CD1c-positive myeloid dendritic cell (primary cell): ENCODE results near the gene PBXIP1.

Experiments used
- DNase-seq: peaks from one replicate; pipeline ENCODE4 v3.0.0-alpha.2; 2016; ENCODE audit errors: extremely low spot score

The PBXIP1 gene

GRCh38 chr1:154972517-154973343 is 16.8 kb upstream of the PBXIP1 start:
- DNase-seq: no peak

GRCh38 chr1:154972213-154972516 is 16.3 kb upstream of the PBXIP1 start:
- no peak for DNase-seq

- DNase-seq: peak; percentile 65
These were observed 15.6 kb upstream of the PBXIP1 start for GRCh38 chr1:154971341-154971998.

- peak; percentile 58 for DNase-seq
These were observed 14.9 kb upstream of the PBXIP1 start, which contains the start of gene SHC1 for GRCh38 chr1:154970631-154971340. Gene SHC1, minus strand, starts transcription at chr1:154970747. Its CDS starts 221 bp downstream, at chr1:154970526.

DNA sequence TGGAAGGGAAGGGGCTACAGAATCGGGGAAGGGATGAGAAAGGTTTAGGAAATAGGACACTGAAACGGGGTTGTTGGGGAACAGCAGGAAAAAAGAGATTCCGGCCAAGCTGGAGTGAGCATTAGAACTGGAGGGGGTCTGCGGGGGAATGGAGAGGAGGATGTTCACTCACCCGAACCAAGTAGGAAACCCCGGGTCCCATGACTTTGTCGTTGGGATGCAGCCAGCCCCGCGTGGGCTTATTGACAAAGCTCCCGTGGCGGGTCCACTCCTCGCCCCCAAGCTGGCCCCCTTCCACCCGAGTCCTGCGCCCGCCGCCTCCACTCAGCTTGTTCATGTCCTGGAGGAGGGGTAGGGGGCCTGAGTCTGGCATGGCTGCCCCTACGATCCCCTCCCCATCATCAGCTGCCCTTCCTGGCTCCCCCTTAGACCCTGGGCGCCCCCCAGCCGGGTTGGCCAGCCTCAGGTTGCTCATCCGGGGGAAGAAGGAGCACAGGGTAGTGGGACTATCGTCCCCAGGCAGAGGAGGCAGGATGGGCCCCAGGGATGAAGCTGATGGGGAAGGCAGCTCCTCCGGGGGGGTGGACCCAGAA is 14.1 kb upstream of the PBXIP1 start:
- no peak for DNase-seq

DNA sequence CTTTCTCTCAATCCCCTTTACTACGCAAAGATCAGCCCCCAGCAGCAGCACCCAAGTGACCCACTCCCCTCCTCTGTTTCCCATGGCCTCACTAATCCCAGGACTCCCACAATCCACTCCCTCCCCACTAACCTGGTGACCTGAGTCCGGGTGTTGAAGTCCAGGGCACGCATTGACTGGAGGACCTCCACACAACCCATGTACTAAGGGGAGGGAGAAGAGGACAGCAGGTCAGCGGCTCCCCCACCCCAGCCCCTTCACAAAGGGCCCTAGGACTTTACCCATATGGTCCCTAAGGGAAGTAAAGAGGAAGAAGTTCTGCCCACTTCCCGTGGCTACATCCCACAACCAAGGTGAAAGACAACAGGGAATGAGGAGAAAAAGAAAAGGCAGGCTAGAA is 13.3 kb upstream of the PBXIP1 start:
- DNase-seq: no peak

DNA sequence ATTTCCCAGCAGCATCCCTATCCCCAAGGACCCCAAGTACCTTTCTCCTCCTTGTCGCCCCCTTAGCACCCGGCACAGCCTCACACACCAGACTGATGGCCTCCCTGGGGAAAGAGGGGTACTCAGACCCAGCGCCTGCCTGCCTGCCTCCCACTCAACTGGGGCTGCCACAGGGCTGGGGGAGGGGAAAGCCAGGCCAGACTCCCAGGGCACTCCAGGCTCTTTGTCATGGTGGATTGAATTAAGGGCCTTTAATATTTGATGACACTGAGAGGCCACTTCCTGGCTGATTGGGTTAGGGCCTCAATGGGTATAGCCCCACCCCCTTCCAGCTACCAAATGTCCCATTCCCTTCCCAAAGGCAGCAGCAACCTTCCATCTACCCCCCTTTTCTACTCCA is 12.8 kb upstream of the PBXIP1 start:
- no peak for DNase-seq

DNA sequence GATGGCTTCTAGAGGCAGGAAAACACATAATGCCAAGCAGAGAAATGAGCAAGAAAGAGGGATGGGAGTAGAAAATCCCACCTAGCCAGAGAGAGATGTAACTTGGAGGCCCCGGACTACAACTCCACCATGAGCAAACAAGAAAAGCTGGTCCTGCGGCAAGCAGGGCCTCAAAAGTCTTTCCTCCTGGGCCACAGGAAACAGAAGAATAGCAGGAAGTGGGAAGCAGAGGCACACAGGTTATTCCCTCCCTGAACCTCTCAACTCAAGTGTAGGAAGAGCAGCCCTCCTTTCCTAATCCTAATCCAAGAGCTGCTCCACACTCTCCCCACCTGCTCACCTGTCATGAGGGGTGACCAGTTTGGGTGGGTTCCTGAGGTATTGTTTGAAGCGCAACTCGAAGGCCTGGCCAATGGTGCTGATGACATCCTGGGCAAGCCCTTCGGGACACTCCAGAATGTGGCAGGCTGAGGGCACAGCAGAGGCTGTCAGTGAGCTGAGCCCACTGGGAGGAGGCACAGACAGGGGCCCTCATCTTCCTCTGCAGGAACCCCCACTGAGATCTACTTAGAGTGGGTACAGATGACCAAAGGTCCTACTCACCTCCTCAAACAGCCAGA is 11.5 kb upstream of the PBXIP1 start:
- DNase-seq: no peak

DNA sequence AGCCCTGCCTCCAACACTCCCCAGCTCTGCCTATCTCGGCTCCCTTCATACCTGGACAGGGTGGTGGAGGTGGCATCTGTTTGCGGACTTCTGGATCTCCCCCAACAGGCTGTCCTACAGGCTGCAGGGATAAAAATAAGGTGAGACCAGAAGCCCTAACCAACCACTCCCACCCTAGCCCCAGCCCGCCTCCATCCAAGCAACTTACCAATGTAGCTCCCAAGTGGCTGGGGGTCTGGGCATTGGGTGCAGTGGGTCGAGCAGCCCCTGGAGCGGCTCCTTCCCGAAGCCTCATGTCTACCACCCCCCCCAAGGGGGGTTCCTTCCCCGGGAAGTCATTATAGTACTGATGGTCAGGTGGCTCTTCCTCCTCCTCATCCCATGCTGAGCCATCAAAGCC is 10.2 kb upstream of the PBXIP1 start:
- no peak for DNase-seq

- no peak for DNase-seq
These were observed 8.5 kb upstream of the PBXIP1 start for GRCh38 chr1:154964359-154964758.

DNA sequence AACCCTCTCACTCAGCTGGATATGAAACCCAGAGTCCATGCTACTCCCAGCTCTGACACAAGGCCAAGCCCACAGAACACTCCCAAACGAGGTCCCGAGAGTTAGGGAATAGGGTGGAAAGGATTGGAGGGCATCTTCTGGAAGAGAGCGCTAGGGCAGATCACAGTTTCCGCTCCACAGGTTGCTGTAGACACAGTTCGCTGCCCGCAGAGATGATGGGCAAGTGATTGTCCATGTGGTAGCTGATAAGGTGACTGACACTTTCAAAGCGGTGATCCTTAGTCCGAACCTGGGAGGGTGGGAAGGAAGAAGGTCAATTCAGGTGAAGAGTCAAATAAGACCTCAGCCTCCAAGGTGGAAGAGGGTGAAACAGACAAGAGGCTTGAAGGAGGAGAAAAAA is 7.7 kb upstream of the PBXIP1 start:
- DNase-seq: no peak

GRCh38 chr1:154962795-154963330 is 7.0 kb upstream of the PBXIP1 start:
- DNase-seq: no peak

DNA sequence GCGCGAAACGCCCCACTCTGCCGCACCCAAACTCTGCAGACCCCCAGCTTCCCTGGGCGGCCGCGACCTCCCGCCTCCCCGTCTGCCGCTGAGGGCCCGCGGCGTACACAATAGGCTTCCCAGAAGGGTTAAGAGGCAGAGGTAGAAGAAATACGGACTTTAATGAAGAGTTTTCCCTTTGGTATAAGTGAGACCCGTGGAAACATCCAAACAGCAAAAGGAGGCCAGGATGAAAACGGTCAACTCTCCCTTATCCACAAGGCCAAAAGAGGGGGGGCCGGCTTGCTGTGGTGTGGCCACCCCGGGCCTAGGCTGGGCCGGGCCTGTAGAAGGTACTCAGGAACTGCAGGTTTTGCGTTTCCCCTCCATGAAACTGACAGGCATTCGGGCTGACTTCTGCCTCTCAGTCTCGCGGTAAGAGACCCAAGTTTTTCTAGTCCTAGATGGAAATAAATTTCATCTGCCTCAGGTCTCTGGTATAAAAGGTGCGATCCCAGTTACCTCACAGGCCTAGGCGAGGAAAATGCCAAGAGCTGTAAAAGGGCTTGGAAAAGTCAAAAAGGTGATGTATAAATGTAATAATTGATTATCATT is 6.4 kb upstream of the PBXIP1 start:
- DNase-seq: no peak

DNA sequence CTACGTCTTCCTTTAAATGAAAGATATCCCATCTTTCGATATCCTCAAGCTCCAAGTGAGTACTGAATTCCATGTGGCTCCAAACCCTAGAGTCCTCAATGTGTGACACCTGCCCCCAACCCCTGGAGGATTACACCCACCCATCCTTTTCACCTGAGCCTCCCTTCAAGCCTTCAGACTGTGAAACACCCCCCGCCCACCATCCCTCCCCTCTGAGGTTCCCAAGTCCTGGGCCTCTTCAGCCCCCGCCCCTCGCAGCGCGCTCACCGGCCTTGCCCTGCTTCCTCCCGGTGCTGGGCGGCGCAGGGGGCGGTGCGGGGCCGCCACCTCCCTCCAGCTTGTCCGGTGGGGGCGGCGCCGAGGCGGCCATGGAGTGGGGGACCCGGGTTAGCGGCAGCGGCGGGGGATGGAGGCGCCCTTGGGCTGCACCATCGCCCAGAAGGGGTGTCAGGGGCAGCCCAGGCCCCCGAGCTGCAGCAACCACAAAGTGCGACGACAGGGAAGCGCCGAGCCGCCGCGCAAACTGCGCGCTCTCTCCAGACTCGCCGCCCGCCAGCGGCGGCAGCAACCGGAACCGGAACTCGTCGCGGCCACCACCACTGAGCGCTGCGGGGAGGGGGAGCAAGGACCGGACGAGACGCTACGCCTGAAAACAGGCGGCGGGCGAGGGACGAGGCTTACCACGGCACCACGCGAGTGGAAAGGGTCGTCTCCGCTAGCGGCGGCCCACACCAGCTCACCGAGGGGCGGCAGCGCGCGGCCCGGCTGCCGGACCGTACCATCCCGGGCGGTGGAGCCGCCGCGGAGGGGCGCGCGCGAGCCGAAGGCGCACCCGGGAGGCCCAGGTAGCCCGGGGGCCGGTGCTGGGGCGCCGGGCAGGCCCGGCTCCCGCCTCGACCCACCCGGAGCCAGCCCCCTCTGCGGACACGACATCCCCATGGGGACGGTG is 5.6 kb upstream of the PBXIP1 start, which contains the start of gene PYGO2:
Gene PYGO2 (minus strand): TSS at position 576 of the 949 bp plus-strand sequence. CDS start 206 bp downstream, at position 370.
- peak; percentile 81 for DNase-seq

DNA sequence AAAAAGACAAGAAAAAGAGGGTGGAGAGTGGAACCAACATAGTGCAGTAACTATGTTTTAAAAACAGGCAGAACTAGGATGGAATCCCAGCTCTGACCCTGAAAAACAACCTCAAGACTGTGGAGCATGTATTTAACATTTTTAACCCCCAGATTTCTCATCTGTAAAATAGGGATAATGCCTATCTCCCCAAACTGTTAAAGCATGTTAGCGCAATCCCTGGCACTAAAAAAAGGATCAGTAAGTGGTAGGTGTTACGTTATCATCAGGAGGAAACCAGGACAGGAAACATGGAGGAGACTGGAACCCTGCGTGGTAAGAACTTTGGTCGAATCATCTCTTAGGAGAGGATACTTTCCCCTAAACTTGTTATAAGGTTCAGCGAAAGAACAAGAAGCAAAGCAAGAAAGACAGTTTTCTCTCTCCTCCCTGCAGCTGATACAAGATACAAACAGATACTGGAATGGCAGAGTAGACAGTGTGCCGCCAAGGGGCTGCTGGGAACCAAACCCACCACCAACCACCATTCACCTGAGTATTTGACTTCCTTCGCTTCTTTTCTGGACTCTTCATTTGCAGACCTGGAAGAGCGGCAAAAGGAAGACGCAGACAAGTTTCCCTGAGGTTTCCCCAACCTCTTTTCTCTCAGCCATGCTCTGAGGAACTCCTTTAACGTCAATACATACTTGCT is 4.7 kb upstream of the PBXIP1 start:
- DNase-seq: no peak

- DNase-seq: no peak
These were observed 3.5 kb upstream of the PBXIP1 start for GRCh38 chr1:154959426-154959780.

DNA sequence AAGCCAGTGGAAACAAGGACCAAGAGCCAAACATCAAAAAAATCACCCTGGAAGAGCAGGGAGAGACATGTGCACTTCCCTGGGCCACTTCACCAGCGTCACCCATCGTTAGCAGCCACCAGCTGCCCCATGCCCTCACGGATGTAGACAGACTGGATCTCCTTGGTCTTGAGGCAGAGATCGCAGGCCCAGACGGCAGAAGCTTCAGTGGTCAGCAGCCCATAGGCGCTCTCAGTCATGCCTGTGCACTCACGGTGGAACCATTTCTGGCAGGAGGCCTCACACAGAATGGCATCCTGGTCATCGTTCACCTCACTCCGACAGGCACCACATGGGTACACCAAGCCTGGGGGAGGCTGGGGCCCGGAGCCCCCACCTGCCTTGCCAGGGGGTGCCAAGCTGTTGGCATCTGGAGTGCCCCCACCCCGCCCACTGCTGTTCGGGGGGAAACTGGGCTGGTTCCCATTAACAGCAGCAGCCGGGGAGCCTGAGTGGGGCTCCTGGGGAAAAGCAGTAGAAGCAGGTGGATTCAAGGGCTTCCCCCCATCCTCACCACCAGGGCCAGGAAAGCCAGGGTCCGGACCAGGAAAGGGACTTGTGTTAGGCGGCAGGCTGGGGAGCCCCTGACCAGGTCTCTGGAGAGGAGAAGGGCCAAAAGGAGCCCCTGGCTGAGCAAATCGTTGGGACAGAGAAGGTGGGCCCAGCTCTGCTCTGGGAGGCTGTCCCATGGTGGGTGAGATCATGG is 3.0 kb upstream of the PBXIP1 start:
- no peak for DNase-seq

DNA sequence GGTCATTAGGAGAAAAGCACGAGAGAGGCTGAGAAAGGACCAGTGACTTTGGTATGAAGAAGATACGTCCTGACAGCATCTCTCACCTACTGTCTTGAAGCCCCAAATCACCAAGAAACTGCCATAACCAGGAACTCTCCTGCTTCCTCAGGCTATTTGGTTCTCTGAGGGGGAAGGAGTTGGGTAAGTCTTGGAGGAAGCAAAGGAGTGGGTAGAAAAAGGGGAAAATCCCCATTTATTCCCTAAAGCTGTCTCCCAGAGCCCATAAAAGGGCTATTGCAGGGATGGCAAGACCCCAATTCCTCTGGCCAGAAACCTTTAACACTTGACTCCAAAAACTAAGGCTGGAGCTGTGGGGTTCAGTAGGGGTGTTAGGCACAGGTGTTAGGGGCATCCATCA is 2.1 kb upstream of the PBXIP1 start:
- DNase-seq: no peak
